GM21786 (cell line): ENCODE data around the gene CCDC7.
"Not testable (repeated sequence)": the region's sequence is repeated elsewhere in the genome, so short reads cannot be mapped to it uniquely, and the experiment has no call there.

Experiments used
- ATAC-seq: cut with Tn5 transposase; IDR thresholded peaks from one replicate; pipeline ENCODE4 v1.9.1; 2021; ENCODE audit not compliant: unreplicated experiment

The CCDC7 gene

DNA sequence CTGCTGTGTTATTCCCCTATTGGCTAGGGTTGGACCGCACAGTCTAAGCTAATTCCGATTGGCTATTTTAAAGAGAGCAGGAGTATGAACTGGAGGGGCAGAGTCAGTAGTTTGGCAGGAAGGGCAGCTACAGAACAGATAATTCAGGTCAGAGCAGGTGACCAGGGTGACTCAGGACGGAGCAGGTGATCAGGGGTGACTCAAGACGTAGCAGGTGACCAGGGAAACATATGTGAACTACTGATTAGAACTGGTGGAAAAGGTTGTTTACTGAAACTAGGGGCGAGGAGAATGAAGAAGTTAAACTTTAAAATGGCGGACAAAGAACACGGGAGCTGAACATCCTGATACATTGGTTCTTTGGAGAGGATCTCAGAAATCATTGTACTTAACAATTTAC lies 102.3 kb downstream of the CCDC7 start:
- no peak for ATAC-seq

DNA sequence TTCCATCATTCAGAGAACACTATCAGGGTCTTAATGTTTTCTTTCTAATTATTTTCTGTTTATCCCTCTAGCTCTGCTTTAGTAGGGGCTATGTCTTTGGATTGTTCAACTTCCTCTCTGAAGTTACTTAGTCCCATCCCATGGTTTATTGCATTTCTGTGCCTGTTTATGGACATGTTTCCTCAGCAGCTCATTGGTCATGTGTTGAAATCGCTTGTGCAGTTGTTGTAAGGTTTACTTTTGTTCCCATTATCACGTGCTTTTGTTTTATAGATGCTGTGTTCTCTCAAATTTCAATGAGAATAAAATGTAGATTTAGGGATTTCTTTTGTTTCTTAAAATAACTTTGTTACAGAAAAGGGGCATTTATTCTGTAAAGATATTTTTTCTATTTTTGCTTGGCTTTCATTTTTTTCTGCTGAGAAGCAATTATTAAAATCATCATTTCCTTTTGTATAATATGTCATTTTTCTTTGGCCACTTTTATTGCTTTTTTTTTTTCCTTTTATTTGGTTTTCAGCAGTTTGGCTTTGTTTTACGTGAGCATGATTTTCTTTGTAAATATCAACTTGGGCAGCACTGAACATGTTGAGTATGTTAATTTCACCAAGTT lies 110.9 kb downstream of the CCDC7 start:
- ATAC-seq, result no peak

DNA sequence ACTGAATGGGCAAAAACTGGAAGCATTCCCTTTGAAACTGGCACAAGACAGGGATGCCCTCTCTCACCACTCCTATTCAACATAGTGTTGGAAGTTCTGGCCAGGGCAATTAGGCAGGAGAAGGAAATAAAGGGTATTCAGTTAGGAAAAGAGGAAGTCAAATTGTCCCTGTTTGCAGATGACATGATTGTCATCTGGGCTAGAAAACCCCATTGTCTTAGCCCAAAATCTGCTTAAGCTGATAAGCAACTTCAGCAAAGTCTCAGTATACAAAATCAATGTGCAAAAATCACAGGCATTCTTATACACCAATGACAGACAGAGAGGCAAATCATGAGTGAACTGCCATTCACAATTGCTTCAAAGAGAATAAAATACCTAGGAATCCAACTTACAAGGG lies 116.8 kb downstream of the CCDC7 start:
- not testable (repeated sequence) for ATAC-seq

DNA sequence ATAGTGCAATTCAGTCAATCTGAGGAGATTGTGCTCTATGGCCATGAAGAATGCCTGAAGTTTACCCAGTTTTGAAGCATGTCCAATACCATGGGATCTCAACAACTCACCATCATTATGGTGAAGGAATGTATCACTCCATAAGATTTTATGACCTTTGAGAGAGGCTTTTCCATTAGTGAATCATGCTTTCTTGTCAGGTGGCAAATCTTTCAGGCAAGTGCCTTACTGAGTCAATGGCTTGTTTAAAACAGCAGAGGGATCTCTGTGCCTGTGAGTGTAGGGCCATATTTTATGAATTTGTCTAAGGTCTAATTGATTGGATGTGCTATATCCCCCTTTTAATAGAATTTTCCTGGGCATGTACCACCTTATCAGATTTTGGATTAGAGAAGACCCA lies 131.5 kb downstream of the CCDC7 start:
- no peak for ATAC-seq

DNA sequence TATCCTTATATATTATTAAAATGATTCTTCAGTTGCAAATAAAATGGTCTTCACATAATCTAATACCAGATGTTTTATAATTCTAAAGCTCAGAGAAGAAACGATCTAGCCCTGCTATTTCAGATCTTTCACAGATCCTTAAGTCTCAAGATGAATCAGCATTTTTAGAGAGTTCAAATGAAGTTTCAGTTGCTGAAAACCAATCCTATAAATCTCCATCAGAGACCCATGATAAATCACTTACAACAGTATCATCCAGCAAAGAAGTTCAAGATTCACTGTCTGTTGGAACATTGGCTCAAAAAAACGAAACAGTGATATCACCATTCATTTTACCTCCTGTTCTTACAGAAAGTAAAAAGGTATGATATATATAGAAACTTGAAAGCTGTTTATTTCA lies 137.0 kb downstream of the CCDC7 start:
- ATAC-seq, result no peak

DNA sequence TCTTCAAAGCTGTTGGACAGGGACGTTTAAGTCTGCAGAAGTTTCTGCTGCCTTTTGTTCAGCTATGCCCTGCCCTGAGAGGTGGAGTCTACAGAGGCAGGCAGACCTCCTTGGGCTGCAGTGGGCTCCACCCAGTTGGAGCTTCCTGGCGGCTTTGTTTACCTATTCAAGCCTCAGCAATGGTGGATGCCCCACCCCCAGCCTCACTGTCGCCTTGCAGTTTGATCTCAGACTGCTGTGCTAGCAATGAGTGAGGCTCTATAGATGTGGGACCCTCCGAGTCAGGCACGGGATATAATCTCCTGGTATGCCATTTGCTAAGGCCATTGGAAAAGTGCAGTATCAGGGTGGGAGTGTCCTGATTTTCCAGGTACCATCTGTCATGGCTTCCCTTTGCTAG lies 152.1 kb downstream of the CCDC7 start:
- ATAC-seq, result not testable (repeated sequence)

DNA sequence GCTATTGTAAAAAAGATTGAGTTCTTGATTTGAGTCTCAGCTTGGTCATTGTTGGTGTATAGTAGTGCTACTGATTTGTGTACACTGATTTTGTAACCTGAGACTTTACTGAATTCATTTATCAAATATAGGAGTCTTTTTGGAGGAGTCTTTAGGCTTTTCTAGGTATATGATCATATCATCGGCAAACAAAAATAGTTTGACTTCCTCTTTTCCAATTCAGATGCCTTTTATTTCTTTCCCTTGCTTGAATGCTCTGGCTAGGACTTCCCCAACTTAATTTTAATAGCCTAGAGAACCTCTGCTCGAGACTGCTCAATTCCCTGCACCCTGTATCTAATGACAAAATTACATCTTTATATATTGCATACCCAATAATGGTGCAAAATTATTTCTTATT lies 154.4 kb downstream of the CCDC7 start:
- ATAC-seq, result no peak

DNA sequence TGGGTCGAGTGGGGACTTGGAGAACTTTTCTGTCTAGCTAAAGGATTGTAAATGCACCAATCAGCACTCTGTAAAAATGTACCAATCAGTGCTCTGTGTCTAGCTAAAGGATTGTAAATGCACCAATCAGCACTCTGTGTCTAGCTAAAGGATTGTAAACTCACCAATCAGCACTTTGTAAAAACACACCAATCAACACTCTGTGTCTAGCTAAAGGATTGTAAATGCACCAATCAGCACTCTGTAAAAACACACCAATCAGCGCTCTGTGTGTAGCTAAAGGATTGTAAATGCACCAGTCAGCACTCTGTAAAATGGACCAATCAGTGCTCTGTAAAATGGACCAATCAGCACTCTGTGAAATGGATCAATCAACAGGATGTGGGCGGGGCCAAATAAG lies 155.6 kb downstream of the CCDC7 start:
- ATAC-seq, result not testable (repeated sequence)

DNA sequence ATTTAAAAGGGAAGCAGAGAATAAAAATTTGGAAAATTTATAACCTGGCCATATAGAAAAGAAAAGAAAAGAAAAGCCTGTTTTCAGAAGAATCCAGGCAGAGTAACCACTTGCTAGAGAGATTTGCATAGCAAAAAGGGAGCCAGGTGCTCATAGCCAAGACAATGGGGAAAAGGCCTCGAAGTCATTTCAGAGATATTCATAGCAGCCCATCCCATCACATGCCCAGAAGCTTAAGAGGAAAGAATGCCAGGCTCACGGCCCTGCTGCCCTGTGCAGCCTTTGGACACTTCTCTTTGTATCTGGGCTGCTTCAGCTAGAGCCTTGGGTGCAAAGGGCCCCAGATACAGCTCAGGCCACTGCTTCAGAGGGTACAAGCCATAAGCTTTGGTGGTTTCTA lies 159.8 kb downstream of the CCDC7 start:
- ATAC-seq, result no peak

DNA sequence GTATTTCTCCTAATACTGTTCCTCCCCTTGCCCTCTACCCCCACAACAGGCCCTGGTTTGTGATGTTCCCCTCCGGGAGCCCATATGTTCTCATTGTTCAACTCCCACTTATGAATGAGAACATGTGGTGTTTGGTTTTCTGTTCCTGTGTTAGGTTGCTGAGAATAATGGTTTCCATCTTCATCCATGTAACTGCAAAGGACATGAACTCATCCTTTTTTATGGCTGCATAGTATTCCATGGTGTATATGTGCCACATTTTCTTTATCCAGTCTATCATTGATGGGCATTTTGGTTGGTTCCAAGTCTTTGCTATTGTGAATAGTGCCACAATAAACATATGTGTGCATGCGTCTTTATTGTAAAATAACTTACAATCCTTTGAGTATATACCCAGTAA lies 164.6 kb downstream of the CCDC7 start:
- not testable (repeated sequence) for ATAC-seq

DNA sequence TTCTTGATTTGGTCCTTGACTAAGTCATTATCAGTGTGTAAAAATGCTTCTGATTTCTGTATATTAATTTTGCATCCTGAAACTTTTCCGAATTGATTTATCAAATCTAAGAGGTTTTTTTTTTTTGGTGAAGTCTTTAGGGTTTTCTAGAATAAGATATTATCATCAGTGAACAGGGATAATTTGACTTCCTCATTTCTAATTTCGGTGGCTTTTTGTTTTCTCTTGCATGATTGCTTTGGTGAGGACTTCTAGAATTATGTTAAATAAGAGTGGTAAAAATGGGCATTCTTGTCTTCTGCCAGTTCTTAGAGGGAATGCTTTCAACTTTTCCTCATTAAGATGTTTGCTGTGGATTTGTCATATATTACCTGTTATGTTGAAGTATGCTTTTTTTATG lies 170.5 kb downstream of the CCDC7 start:
- ATAC-seq, result no peak

DNA sequence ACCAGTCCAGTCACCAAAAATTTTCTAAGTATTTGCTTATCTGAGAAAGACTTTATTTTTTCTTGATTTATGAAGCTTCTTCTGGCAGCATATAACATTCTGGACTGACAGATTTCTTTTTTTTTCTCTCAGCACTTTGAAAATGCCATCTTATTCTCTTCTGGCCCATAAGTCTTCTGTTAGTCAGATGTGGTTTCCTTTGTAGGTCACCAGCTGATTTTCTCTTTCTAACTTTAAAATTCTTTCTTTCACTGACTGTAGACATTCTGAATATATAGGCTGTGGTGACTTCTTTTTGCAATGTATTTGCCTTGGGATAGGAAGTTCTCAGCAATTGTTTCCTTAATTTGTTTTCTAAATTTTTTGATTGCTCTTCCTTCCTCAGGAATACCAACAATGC lies 172.5 kb downstream of the CCDC7 start:
- no peak for ATAC-seq

DNA sequence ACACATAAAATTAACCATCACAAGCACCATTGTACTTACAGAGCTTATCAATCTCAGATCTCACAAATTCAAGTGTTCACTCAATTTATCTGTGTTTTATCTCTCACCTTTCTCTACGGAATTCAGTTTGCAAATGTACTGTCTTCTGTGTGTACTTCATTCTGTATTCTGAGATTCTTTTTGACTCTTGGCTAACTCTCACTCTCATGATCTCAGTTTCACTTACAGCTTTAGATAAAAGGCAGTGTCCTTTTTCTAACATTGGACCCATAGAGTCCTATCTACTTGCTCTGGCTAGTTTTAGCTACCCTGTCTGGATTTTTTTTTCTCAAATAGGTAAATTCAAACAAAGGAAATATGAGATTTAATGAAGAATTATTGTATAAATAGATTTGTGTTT lies 176.0 kb downstream of the CCDC7 start:
- ATAC-seq, result no peak

DNA sequence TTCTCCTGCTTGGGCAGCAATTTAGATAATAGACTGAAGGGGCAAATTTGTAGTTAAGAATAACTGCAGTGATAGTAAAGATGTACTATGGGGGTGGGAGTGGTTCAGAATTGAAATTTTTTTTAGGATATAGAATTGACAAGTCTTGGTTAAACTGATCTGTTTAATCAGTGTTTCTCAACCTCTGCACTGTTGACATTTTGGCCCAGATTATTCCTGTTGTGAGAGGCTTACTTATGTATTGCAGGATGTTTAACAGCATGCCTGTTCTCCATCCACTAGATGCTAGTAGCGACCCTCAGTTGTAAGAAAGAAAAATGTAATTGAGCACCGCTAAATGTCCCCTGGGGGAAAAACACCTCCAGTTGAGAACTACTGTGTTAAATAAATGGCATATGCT lies 176.5 kb downstream of the CCDC7 start:
- no peak for ATAC-seq

DNA sequence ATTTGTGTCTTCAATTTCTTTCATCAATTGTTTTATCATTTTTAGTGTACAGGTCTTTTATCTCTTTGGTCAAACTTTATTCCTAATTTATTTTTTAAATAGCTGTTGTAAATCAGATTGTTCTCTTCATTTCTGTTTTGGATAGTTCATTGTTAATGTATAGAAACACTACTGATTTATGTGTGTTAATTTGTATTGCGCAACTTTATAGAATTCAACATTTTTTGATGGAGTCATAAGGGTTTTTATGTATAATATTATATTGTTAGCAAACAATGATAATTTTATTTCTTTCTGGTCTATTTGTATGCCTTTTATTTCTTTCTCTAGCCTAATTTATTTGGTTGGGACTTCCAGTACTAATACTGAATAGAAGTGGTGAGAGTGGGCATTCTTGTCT lies 181.2 kb downstream of the CCDC7 start:
- ATAC-seq, result no peak

DNA sequence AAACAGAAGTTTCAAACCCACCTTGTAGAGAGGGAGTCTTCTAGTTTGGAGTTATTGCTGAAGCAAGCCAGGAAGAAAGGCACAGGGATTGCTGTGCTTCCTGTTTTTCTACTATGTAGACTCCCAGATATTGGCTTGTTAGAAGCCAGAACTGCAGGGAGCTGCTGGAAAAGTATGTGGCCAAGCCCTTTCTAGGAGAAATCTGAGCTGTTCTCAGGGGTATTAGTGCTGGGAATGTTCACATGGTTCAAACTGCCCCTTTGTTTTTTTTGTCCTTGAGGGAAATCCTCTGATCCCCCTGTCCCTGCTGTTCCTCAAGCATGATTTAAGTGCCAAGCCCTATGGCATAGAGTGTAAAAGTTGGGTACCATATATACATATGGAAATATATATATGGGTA lies 184.0 kb downstream of the CCDC7 start:
- ATAC-seq, result no peak

DNA sequence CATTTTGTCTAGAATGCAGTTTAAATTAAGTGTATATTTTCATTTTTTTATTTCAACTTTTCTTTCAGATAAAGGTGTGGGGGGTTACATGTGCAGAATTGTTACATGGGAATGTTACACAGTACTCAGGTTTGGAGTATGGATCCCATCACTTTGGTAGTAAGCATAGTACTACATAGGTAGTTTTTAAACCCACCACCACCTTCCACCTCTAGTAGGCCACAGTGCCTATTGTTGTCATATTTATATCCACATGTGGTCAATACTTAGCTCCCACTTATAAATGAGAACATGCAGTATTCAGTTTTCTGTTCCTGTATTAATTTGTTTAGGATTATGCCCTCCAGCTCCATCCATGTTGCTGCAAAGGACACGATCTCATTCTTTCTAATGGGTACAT lies 200.6 kb downstream of the CCDC7 start:
- ATAC-seq, result no peak

DNA sequence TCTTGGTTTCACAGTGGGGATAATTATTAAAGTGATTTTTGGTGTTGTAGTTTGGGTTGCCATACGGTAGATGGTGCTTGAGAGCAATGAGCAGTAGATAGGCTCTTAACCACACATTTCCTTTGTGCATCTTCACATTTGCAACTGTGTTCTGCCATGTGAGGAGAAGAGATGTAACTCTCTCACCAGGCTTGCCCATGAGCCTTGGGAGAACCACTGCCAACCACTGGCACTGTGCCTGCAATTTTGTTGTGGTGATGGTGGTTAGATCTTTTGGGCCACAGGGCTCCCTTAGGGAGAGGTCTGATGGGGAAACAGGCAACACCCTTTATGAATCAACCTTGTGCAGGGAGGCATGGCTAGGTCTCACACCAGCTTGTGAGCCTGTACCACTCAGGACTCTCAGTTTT lies 204.3 kb downstream of the CCDC7 start:
- ATAC-seq, result peak; percentile 64

DNA sequence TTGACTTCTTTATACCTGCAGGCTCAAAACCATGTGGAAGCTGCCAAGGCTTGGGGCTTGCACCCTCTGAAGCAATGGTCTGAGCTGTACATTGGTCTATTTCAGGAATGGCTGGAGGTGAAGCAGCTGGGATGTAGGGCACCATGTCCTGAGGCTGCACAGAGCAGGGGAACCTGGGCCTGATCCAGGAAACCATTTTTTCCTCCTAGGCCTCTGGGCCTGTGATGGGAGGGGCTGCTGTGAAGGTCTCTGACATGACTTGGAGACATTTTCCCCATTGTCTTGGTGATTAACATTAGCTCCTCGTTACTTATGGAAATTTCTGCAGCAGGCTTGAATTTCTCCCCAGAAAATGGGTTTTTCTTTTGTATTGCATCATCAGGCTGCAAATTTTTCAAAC lies 211.5 kb downstream of the CCDC7 start:
- not testable (repeated sequence) for ATAC-seq

DNA sequence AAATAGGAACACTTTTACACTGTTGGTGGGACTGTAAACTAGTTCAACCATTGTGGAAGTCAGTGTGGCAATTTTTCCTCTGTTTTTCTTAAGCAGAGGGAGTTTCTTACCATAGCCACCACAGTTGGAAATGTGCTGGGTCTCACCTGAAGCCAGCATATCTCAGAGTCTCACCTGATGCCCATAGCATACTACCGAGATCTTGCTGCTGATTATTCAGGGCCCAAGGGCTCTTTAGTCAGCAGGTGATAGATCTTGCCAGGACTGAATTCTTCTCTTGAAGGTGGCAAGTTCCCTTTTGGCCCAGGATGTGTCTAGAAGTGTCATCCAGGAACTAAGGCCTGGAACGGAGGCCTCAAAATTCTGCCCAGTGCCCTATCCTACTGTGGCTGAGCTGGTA lies 215.4 kb downstream of the CCDC7 start:
- no peak for ATAC-seq

DNA sequence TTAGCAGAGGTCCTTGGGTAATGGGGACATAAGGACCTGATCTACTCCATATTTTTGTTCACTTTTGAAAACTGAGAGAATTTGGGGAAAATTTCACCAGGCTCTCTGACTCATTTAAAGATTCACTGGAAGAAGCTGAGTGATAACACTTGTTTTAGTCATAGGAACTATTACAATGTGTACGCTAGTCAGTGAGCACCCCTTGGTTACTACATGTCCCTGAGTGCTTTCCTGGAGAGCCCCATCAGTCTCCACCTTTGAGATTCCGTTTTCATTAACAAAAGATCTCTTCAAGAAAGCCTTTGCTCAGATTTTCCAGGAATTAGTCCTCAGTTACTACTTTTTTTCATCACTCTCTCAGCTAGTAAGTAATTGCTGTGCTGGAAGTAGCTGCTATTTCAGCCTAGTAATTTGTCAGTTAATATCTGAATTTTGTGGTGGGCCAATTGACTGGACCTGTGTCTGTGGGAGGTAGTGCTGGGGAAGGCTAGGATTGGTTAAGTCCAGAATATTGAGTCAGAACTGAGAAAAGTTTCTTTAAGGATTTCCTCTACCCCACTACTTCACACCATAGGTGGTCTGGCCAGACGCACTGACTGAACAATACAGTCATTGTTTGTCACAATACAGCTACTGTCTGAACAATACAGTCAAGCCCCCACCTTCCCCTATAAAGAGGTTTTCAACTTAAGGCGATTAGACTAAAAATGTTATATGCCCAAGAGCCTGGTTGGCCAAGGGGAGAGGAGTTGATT lies 235.0 kb downstream of the CCDC7 start:
- no peak for ATAC-seq

DNA sequence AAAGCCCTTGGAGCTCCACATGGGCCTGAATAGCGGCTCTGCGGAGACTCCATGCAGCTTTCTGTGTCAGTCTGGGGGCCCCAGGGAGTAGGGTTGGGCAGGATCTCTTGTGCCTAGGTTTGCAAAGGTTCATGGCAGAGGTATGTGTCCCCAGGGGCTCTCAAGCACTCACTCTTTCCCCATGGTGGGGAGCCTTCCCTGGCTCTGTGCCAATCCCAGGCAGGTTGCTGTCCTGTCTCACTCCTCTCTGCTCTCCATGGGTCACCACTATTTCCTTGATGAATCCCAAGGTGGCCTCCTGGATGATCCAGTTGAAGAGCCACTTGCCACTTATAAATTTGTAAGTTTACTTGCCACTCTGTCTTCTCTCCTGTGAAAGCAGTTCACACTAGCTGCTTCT lies 238.4 kb downstream of the CCDC7 start:
- ATAC-seq, result no peak

DNA sequence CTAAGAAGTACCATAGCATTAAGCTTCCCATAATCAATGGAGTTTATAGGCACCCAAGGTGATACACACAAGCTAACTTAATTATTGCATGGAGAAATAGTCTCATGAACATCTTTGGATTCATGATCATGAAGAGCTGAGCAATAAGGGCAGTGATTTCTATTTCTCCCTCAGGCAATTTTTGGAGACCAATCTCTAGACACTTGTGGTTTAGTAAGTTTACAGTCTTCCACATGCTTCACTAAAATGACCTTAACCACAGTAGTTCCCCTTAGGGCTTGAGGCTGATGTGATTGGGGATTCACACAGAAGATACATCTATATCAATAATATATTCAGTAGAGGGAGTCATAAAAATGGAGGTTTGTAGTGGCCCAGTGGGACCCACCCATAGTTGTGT lies 241.2 kb downstream of the CCDC7 start:
- no peak for ATAC-seq
